ENCODE measurements around the gene CMSS1. TPM values are rescaled to one million over a fixed set of nuclear protein-coding genes. Genes with fewer than 3 reads are reported as not detected.
A peak's percentile ranks its signal among the peaks of the same experiment; 100 is the strongest.

CMSS1 gene
- total RNA-seq, 2 donors from 2014 or later, result 18.9 to 20.4 TPM

- Mint-ChIP-seq H3K36me3 (ENCODE audit: low read depth) (no peaks in the 10 kb centered on the region), H3K4me3 (no peak overlapping the region), H3K27ac (no peak overlapping the region), H3K27me3 (no peaks in the 10 kb centered on the region), H3K4me1 (peaks cover 8% of the 10 kb centered on the region)
- no peaks in the 10 kb centered on the region for H3K9me3 ChIP-seq (ENCODE audit: control insufficient read depth, low read length, poor library complexity, severe bottlenecking)
- no peak for DNase-seq
- ATAC-seq, result no peak
Measured at GRCh38 chr3:99895131-99895696, 77.6 kb downstream of the CMSS1 start.

- H3K4me3 Mint-ChIP-seq, result no peak overlapping the region
- H3K36me3 Mint-ChIP-seq (ENCODE audit: low read depth), result no peaks in the 10 kb centered on the region
- no peaks in the 10 kb centered on the region for H3K27me3 Mint-ChIP-seq
- H3K9me3 ChIP-seq (ENCODE audit: control insufficient read depth, low read length, poor library complexity, severe bottlenecking), result no peaks in the 10 kb centered on the region
- H3K27ac Mint-ChIP-seq, result no peak overlapping the region
- DNase-seq (no peak), ATAC-seq (peak; percentile 40)
- H3K4me1 Mint-ChIP-seq, result peaks cover 8% of the 10 kb centered on the region
Measured at GRCh38 chr3:99895703-99896441, 78.2 kb downstream of the CMSS1 start.

- Mint-ChIP-seq H3K4me3 (no peak overlapping the region), H3K36me3 (ENCODE audit: low read depth) (no peaks in the 10 kb centered on the region), H3K27ac (no peak overlapping the region), H3K27me3 (no peaks in the 10 kb centered on the region), H3K4me1 (peaks cover 8% of the 10 kb centered on the region)
- no peaks in the 10 kb centered on the region for H3K9me3 ChIP-seq (ENCODE audit: control insufficient read depth, low read length, poor library complexity, severe bottlenecking)
- ATAC-seq, result no peak
- DNase-seq, result no peak
Measured at GRCh38 chr3:99896482-99896881, 78.8 kb downstream of the CMSS1 start.

- no peaks in the 10 kb centered on the region for H3K27me3 Mint-ChIP-seq
- no peak overlapping the region for H3K27ac Mint-ChIP-seq
- no peaks in the 10 kb centered on the region for H3K4me1 Mint-ChIP-seq
- H3K36me3 Mint-ChIP-seq (ENCODE audit: low read depth), result no peaks in the 10 kb centered on the region
- no peak for ATAC-seq
- DNase-seq, result no peak
- no peak overlapping the region for H3K4me3 Mint-ChIP-seq
- H3K9me3 ChIP-seq (ENCODE audit: control insufficient read depth, low read length, poor library complexity, severe bottlenecking), result no peaks in the 10 kb centered on the region
Measured at GRCh38 chr3:99899603-99900002, 81.9 kb downstream of the CMSS1 start.

GRCh38 chr3:99900248-99900647, 82.6 kb downstream of the CMSS1 start:
- H3K9me3 ChIP-seq (ENCODE audit: control insufficient read depth, low read length, poor library complexity, severe bottlenecking), result no peaks in the 10 kb centered on the region
- no peak for DNase-seq
- no peaks in the 10 kb centered on the region for H3K4me1 Mint-ChIP-seq
- no peaks in the 10 kb centered on the region for H3K27me3 Mint-ChIP-seq
- no peak for ATAC-seq
- H3K27ac Mint-ChIP-seq, result no peak overlapping the region
- H3K4me3 Mint-ChIP-seq, result no peak overlapping the region
- H3K36me3 Mint-ChIP-seq (ENCODE audit: low read depth), result no peaks in the 10 kb centered on the region

GRCh38 chr3:99901200-99901926, 83.7 kb downstream of the CMSS1 start:
- H3K4me1 Mint-ChIP-seq, result no peaks in the 10 kb centered on the region
- no peak for ATAC-seq
- DNase-seq, result no peak

GRCh38 chr3:99902091-99902490, 84.4 kb downstream of the CMSS1 start:
- H3K9me3 ChIP-seq (ENCODE audit: control insufficient read depth, low read length, poor library complexity, severe bottlenecking), result no peaks in the 10 kb centered on the region
- Mint-ChIP-seq H3K4me3 (no peak overlapping the region), H3K36me3 (ENCODE audit: low read depth) (no peaks in the 10 kb centered on the region), H3K27me3 (no peaks in the 10 kb centered on the region), H3K27ac (no peak overlapping the region), H3K4me1 (no peaks in the 10 kb centered on the region)
- DNase-seq (no peak), ATAC-seq (no peak)

More at GRCh38 chr3:99901200-99901926, 83.7 kb downstream of the CMSS1 start:
- Mint-ChIP-seq H3K27ac (no peak overlapping the region), H3K36me3 (ENCODE audit: low read depth) (no peaks in the 10 kb centered on the region), H3K4me3 (no peak overlapping the region), H3K27me3 (no peaks in the 10 kb centered on the region)
- no peaks in the 10 kb centered on the region for H3K9me3 ChIP-seq (ENCODE audit: control insufficient read depth, low read length, poor library complexity, severe bottlenecking)

GRCh38 chr3:99903869-99904268, 86.2 kb downstream of the CMSS1 start:
- no peak overlapping the region for H3K27ac Mint-ChIP-seq
- DNase-seq (no peak), ATAC-seq (no peak)
- no peaks in the 10 kb centered on the region for H3K4me1 Mint-ChIP-seq
- H3K9me3 ChIP-seq (ENCODE audit: control insufficient read depth, low read length, poor library complexity, severe bottlenecking), result no peaks in the 10 kb centered on the region
- no peak overlapping the region for H3K4me3 Mint-ChIP-seq
- H3K36me3 Mint-ChIP-seq (ENCODE audit: low read depth), result no peaks in the 10 kb centered on the region
- H3K27me3 Mint-ChIP-seq, result no peaks in the 10 kb centered on the region

- no peak for ATAC-seq
- Mint-ChIP-seq H3K4me1 (peaks cover 2% of the 10 kb centered on the region), H3K36me3 (ENCODE audit: low read depth) (peaks cover 2% of the 10 kb centered on the region), H3K27me3 (no peaks in the 10 kb centered on the region), H3K4me3 (no peak overlapping the region), H3K27ac (no peak overlapping the region)
- no peaks in the 10 kb centered on the region for H3K9me3 ChIP-seq (ENCODE audit: control insufficient read depth, low read length, poor library complexity, severe bottlenecking)
- no peak for DNase-seq
Measured at GRCh38 chr3:99907959-99908544, 90.4 kb downstream of the CMSS1 start.

- no peaks in the 10 kb centered on the region for H3K9me3 ChIP-seq (ENCODE audit: control insufficient read depth, low read length, poor library complexity, severe bottlenecking)
- Mint-ChIP-seq H3K4me1 (peaks cover 2% of the 10 kb centered on the region), H3K4me3 (no peak overlapping the region), H3K27me3 (no peaks in the 10 kb centered on the region), H3K27ac (no peak overlapping the region), H3K36me3 (ENCODE audit: low read depth) (peaks cover 2% of the 10 kb centered on the region)
- no peak for DNase-seq
- ATAC-seq, result no peak
Measured at GRCh38 chr3:99909714-99910495, 92.2 kb downstream of the CMSS1 start.

- no peak overlapping the region for H3K4me3 Mint-ChIP-seq
- no peaks in the 10 kb centered on the region for H3K27me3 Mint-ChIP-seq
- no peaks in the 10 kb centered on the region for H3K9me3 ChIP-seq (ENCODE audit: control insufficient read depth, low read length, poor library complexity, severe bottlenecking)
- no peak for ATAC-seq
- peaks cover 2% of the 10 kb centered on the region for H3K36me3 Mint-ChIP-seq (ENCODE audit: low read depth)
- no peak for DNase-seq
- no peak overlapping the region for H3K27ac Mint-ChIP-seq
- peaks cover 2% of the 10 kb centered on the region for H3K4me1 Mint-ChIP-seq
Measured at GRCh38 chr3:99910752-99911290, 93.2 kb downstream of the CMSS1 start.

- H3K9me3 ChIP-seq (ENCODE audit: control insufficient read depth, low read length, poor library complexity, severe bottlenecking), result no peaks in the 10 kb centered on the region
- Mint-ChIP-seq H3K36me3 (ENCODE audit: low read depth) (peaks cover 2% of the 10 kb centered on the region), H3K4me3 (no peak overlapping the region), H3K4me1 (peaks cover 2% of the 10 kb centered on the region), H3K27me3 (no peaks in the 10 kb centered on the region), H3K27ac (no peak overlapping the region)
- DNase-seq, result no peak
- ATAC-seq, result no peak
Measured at GRCh38 chr3:99911433-99911832, 93.8 kb downstream of the CMSS1 start.
